ENCODE data around the gene ADAMTS3. TPM values are rescaled to one million over a fixed set of nuclear protein-coding genes. Genes with fewer than 3 reads are reported as not detected.

ADAMTS3 gene
- total RNA-seq, 1 experiment from 2014 or later, result 0.39 TPM

DNA sequence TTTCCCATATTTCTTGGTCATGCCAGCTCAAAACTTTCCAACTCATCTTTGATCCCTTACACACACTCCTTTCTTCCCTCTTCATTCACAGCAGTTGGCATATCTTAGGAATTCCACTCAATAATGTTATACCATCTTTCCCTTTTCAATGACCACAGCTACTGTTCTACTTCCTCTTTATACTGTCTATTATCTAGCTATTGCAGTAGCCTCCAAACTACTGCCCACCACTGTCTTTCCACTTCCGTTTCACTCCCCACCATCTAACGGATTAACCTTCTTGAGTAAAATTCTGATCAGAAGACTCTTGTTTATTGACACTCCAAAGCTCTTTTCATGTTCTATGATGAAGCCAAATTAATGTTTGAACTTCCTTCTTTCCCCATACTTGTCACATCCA, 55.8 kb downstream of the ADAMTS3 start:
- in situ Hi-C loops (cut with HindIII; ENCODE audit: low pct_unique_long_range_greater_than_20kb, low sequenced_read_pairs), result no loop called here
- intact Hi-C loops (cut with micrococcal nuclease; ENCODE audit: unreplicated experiment), result no loop called here
- Histone ChIP-seq H3K27ac (ENCODE audit: low read length) (no peak overlapping the region), H3K36me3 (ENCODE audit: control insufficient read depth, insufficient read depth, low read length) (no peaks in the 10 kb centered on the region), H3K9me3 (ENCODE audit: control insufficient read depth, insufficient read depth, low read depth, low read length) (no peaks in the 10 kb centered on the region), H3K4me3 (ENCODE audit: low read depth in 2 of 2, low read length in 2 of 2) (no peak overlapping the region), H3K27me3 (ENCODE audit: control insufficient read depth, insufficient read depth, low read length) (no peaks in the 10 kb centered on the region), H3K4me1 (ENCODE audit: control insufficient read depth, insufficient read depth, low read length) (no peaks in the 10 kb centered on the region)
- TF ChIP-seq TCF7L2 (IDR thresholded peaks at IDR 0.05; ENCODE audit: low read depth, low read length) (no peak), CTCF (IDR thresholded peaks at IDR 0.05) (no peak), SIN3A (IDR thresholded peaks at IDR 0.05; ENCODE audit: borderline replicate concordance, insufficient read depth, low read depth, low read length) (no peak)
- TF ChIP-seq, protein P1, sequence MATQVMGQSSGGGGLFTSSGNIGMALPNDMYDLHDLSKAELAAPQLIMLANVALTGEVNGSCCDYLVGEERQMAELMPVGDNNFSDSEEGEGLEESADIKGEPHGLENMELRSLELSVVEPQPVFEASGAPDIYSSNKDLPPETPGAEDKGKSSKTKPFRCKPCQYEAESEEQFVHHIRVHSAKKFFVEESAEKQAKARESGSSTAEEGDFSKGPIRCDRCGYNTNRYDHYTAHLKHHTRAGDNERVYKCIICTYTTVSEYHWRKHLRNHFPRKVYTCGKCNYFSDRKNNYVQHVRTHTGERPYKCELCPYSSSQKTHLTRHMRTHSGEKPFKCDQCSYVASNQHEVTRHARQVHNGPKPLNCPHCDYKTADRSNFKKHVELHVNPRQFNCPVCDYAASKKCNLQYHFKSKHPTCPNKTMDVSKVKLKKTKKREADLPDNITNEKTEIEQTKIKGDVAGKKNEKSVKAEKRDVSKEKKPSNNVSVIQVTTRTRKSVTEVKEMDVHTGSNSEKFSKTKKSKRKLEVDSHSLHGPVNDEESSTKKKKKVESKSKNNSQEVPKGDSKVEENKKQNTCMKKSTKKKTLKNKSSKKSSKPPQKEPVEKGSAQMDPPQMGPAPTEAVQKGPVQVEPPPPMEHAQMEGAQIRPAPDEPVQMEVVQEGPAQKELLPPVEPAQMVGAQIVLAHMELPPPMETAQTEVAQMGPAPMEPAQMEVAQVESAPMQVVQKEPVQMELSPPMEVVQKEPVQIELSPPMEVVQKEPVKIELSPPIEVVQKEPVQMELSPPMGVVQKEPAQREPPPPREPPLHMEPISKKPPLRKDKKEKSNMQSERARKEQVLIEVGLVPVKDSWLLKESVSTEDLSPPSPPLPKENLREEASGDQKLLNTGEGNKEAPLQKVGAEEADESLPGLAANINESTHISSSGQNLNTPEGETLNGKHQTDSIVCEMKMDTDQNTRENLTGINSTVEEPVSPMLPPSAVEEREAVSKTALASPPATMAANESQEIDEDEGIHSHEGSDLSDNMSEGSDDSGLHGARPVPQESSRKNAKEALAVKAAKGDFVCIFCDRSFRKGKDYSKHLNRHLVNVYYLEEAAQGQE (IDR thresholded peaks at IDR 0.05; ENCODE audit: insufficient read depth in 1 of 2, low read depth in 2 of 2, low read length in 1 of 2), result no peak
- DNase-seq (ENCODE audit: low read depth, low spot score), result no peak
- POLR2A ChIA-PET, result no interaction called here
- ATAC-seq, result no peak
- BruUV-seq (replicated peaks), result no TSS peak
- CTCF ChIA-PET, result no interaction called here

DNA sequence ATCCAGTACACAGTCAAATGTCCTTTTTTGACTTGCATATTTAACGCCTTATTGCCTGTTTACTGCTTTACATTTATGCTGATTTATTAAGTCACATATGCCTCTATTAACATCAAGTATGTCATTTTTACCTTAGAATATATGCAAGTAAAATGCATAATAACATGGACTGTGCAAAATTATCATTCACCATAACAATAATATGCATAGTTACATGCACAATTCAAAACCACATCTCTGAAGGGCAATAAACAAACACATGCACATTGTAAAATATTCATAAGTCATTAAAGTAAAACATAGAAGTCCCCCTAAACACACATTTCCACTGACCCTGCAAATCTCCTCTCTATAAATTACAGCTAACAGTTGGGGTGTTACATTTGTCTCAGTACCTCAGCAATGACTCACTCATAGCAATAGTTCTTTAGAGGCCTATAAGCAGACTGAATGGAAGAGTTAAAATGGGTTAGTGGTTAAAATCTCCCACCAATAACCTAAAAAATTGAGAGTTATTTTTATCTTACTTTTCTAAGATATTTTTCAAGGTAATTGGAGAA, 61.1 kb downstream of the ADAMTS3 start:
- H3K4me1 ChIP-seq (ENCODE audit: control insufficient read depth, insufficient read depth, low read length), result no peaks in the 10 kb centered on the region
- H3K27me3 ChIP-seq (ENCODE audit: control insufficient read depth, insufficient read depth, low read length), result no peaks in the 10 kb centered on the region
- no peak overlapping the region for H3K4me3 ChIP-seq (ENCODE audit: low read depth in 2 of 2, low read length in 2 of 2)
- BruUV-seq (replicated peaks), result no TSS peak
- in situ Hi-C loops (cut with HindIII; ENCODE audit: low pct_unique_long_range_greater_than_20kb, low sequenced_read_pairs) (no loop called here), intact Hi-C loops (cut with micrococcal nuclease; ENCODE audit: unreplicated experiment) (loop anchor here (10.0 kb wide), 1 partner anchor 197 kb away; no protein-coding TSS in a partner anchor)
- TF ChIP-seq, protein P1 (IDR thresholded peaks at IDR 0.05; ENCODE audit: insufficient read depth in 1 of 2, low read depth in 2 of 2, low read length in 1 of 2), result no peak
- no peak for TF ChIP-seq CTCF (IDR thresholded peaks at IDR 0.05)
- no peak for TF ChIP-seq POLR2AphosphoS5 (IDR thresholded peaks at IDR 0.05; ENCODE audit: low read depth, low read length)
- TF ChIP-seq SIN3A (IDR thresholded peaks at IDR 0.05; ENCODE audit: borderline replicate concordance, insufficient read depth, low read depth, low read length), result no peak
- POLR2A ChIA-PET, result no interaction called here
- CTCF ChIA-PET, result no interaction called here
- ATAC-seq (no peak), DNase-seq (ENCODE audit: low read depth, low spot score) (no peak)
- H3K27ac ChIP-seq (ENCODE audit: low read length), result no peak overlapping the region
- no peaks in the 10 kb centered on the region for H3K9me3 ChIP-seq (ENCODE audit: control insufficient read depth, insufficient read depth, low read depth, low read length)
- no peaks in the 10 kb centered on the region for H3K36me3 ChIP-seq (ENCODE audit: control insufficient read depth, insufficient read depth, low read length)

Data from Panc1 (cell line).